Peyer's patch (tissue), 4 donors: ENCODE measurements around the gene CCR7. TPM values are rescaled to one million over a fixed set of nuclear protein-coding genes. Genes with fewer than 3 reads are reported as not detected.

Experiments
- DNase-seq, 3 donors: peaks; one replicate each; pipeline ENCODE4 v3.0.0-alpha.2; 2017 to 2019
- H3K27ac ChIP-seq, 4 donors: fragments of 200-600 bp; sonication (generic); one replicate each; pipeline ENCODE4 v1.5.1; 2016 to 2019
- H3K27me3 ChIP-seq, 2 donors: fragments of 200-600 bp; sonication (generic); one replicate each; pipeline ENCODE4 v1.5.1; 2019
- H3K36me3 ChIP-seq, 3 donors: fragments of 200-600 bp; sonication (generic); one replicate each; pipeline ENCODE4 v1.5.1; 2016 to 2019
- H3K4me1 ChIP-seq, 4 donors: fragments of 200-600 bp; sonication (generic); one replicate each; pipeline ENCODE4 v1.5.1; 2016 to 2019
- H3K4me3 ChIP-seq, 4 donors: fragments of 200-600 bp; sonication (generic); 1 replicate in 3 of 4; 2 replicates in 1 of 4; pipeline ENCODE4 v1.5.1; 2016 to 2019; ENCODE audit warnings: mild to moderate bottlenecking in 1 of 4
- H3K9me3 ChIP-seq, 4 donors: fragments of 200-600 bp; sonication (generic); one replicate each; pipeline ENCODE4 v1.5.1; 2016 to 2019; ENCODE audit warnings: mild to moderate bottlenecking in 1 of 4
- CTCF ChIP-seq, 6 experiments: fragments of 450-650 bp in 4 of 6; fragments of 200-600 bp in 2 of 6; sonication (generic) in 1 of 6; IDR thresholded peaks; one replicate each; pipeline ENCODE4 v1.5.1; 2017 to 2019; ENCODE audit warnings: antibody characterized with exemption in 6 of 6, mild to moderate bottlenecking in 3 of 6, moderate library complexity in 1 of 6
- POLR2A ChIP-seq, 2 donors: fragments of 450-650 bp; IDR thresholded peaks; one replicate each; pipeline ENCODE4 v1.5.1; 2017; ENCODE audit warnings: antibody characterized with exemption in 2 of 2, mild to moderate bottlenecking in 2 of 2, moderate library complexity in 2 of 2
- total RNA-seq, 4 donors: library from RNA; depleted of rRNA; stranded (reverse); fragments of >200 nt; gene quantifications; one replicate each; pipeline ENCODE4 v1.1.0, GENCODE V29; 2016

Gene CCR7
- total RNA-seq, 4 donors from 2014 or later: 3.1 to 22.3 TPM; not detected in 2

- peak in 2 of 3 donors; percentile 40 to 44 for DNase-seq
- Histone ChIP-seq H3K27me3 (no peaks in the 10 kb centered on the region), H3K4me3 (no peak overlapping the region)
Observed at GRCh38 chr17:40558890-40559563, 6.2 kb downstream of the CCR7 start.

GRCh38 chr17:40558300-40558889 lies 6.9 kb downstream of the CCR7 start:
- Histone ChIP-seq H3K4me1 (peaks cover 4 to 36% (median 23%) of the 10 kb centered on the region in 4 donors), H3K36me3 (no peaks in the 10 kb centered on the region), H3K27ac (peak overlapping the region; percentile 41 to 89 (median 60)), H3K4me3 (no peak overlapping the region), H3K9me3 (no peaks in the 10 kb centered on the region), H3K27me3 (no peaks in the 10 kb centered on the region)
- peak in 1 of 3 donors; percentile 16 for DNase-seq
- TF ChIP-seq CTCF (IDR thresholded peaks at IDR 0.05) (no peak), POLR2A (IDR thresholded peaks at IDR 0.05) (no peak)

More at GRCh38 chr17:40558890-40559563, 6.2 kb downstream of the CCR7 start:
- no peak for TF ChIP-seq CTCF (IDR thresholded peaks at IDR 0.05)
- TF ChIP-seq POLR2A (IDR thresholded peaks at IDR 0.05): no peak
- Histone ChIP-seq H3K27ac (peak overlapping the region in 2 of 4 donors; percentile 69 to 89), H3K9me3 (no peaks in the 10 kb centered on the region), H3K36me3 (no peaks in the 10 kb centered on the region), H3K4me1 (peaks cover 4 to 34% (median 18%) of the 10 kb centered on the region in 4 donors)

- Histone ChIP-seq H3K9me3 (no peaks in the 10 kb centered on the region), H3K4me1 (peaks cover 4 to 42% (median 28%) of the 10 kb centered on the region in 4 donors), H3K4me3 (no peak overlapping the region), H3K27ac (peak overlapping the region; percentile 41 to 89 (median 60)), H3K36me3 (no peaks in the 10 kb centered on the region), H3K27me3 (no peaks in the 10 kb centered on the region)
- TF ChIP-seq POLR2A (IDR thresholded peaks at IDR 0.05): no peak
- no peak for TF ChIP-seq CTCF (IDR thresholded peaks at IDR 0.05)
- peak in 2 of 3 donors; percentile 40 to 44 for DNase-seq
Observed at GRCh38 chr17:40557531-40558299, 7.6 kb downstream of the CCR7 start.

GRCh38 chr17:40556884-40557414 lies 8.3 kb downstream of the CCR7 start:
- peak in 2 of 3 donors; percentile 46 to 48 for DNase-seq
- TF ChIP-seq CTCF (IDR thresholded peaks at IDR 0.05) (no peak), POLR2A (IDR thresholded peaks at IDR 0.05) (no peak)
- Histone ChIP-seq H3K27ac (peak overlapping the region; percentile 41 to 89 (median 60)), H3K9me3 (no peaks in the 10 kb centered on the region), H3K4me1 (peaks cover 4 to 42% (median 31%) of the 10 kb centered on the region in 4 donors), H3K27me3 (no peaks in the 10 kb centered on the region), H3K36me3 (no peaks in the 10 kb centered on the region), H3K4me3 (no peak overlapping the region)

GRCh38 chr17:40556198-40556661 lies 9.0 kb downstream of the CCR7 start:
- H3K27me3 ChIP-seq: no peaks in the 10 kb centered on the region
- peaks cover 4 to 47% (median 31%) of the 10 kb centered on the region in 4 donors for H3K4me1 ChIP-seq
- H3K27ac ChIP-seq: peak overlapping the region in 3 of 4 donors; percentile 53 to 89 (median 67)
- no peak for TF ChIP-seq POLR2A (IDR thresholded peaks at IDR 0.05)
- no peak for TF ChIP-seq CTCF (IDR thresholded peaks at IDR 0.05)
- H3K9me3 ChIP-seq: no peaks in the 10 kb centered on the region
- no peak for DNase-seq
- no peak overlapping the region for H3K4me3 ChIP-seq
- no peaks in the 10 kb centered on the region for H3K36me3 ChIP-seq
